GM21526 (cell line): Measurements from ENCODE around the gene GAREM1.
A peak's percentile ranks its signal among the peaks of the same experiment; 100 is the strongest.
"Not testable (repeated sequence)": the region's sequence is repeated elsewhere in the genome, so short reads cannot be mapped to it uniquely, and the experiment has no call there.

ENCODE experiments used
- ATAC-seq: cut with Tn5 transposase; IDR thresholded peaks from one replicate; pipeline ENCODE4 v1.9.1; 2021; ENCODE audit warnings: moderate library complexity; ENCODE audit not compliant: unreplicated experiment, low FRiP score

GAREM1 gene

DNA sequence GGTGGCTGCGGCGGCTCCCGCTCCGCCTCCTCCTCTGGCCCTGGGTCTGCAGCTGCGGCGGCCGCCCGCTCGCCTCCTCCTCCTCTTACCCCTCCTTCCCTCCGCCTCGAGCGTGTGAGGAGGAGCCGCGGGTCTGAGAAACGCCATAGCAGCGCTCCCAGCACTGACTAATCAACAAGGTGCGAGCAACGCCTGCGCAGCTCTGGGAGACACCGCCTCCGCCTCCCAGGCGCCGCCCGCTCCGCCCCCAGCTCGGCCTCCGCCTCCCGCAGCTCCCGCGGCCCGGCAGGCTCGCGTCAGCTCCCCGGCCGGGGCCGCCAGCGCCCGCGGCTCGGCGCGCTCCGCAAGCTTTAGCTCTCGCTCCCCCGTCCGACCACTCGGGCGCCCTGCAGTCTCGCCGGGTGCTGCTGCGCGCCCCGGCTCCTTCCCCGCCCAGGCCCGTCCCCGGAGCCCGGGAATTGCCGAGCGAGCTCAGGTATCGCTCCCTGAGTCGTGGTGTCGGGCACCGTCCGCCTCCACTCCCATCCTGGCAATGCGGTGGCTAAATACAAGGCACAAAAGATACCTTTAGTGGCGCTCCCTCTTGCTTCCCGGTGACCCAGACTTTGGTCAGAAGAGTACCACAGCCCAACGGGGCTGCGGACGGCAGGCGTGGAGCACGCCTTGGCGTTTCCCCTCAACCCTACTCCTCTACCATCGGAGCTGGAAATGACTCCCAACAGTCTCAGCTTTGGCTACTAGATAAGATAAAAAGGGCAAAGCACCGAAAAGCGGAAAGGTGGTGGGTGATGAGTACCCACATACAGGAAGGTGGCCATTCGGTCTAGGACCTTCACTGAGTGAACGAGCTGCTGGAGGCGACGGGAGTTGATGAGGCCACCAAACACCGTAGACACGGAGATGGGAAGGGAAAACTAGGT, at the start of gene GAREM1:
GAREM1 (minus strand) TSS at position 169 of the 920 bp plus-strand sequence. CDS start 454 bp downstream, outside the sequence.
- peak; percentile 98 for ATAC-seq

DNA sequence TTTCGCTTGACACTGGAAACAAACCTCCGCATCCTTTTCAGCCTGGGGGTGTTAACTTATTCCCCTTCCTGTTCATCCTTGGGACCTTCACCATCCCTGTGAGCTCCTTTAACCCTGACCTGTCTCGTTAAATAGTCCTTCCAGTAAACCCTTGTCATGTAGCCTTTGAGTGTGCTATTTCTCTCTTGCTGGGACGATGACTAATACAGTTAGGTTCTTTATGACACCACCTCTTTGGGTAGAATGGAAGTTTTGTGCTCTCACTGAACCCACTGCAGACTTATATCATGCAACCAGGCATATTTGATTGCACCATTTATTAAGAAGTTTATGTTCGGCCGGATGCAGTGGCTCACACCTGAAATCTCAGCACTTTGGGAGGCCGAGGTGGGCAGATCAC, 40.5 kb upstream of the GAREM1 start:
- ATAC-seq: no peak

DNA sequence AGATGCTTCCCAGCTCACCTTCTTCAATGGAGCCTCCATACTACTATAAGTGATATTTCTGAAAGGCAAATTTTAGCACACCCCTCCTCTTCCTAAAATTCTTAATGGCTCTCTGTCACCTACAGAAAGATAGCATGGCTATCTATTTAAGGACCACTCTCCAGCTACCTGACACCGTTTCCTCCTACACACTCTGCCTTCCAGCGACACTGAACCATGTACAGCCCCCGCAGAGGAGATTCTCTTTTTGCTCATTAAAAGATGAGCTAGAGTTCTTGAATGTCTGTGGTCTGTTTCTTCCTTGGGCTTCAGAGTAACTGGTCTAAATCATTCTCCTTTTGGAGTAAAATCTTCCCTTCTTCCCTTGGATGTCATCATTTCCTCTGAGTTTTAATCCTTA, 38.4 kb upstream of the GAREM1 start:
- no peak for ATAC-seq

DNA sequence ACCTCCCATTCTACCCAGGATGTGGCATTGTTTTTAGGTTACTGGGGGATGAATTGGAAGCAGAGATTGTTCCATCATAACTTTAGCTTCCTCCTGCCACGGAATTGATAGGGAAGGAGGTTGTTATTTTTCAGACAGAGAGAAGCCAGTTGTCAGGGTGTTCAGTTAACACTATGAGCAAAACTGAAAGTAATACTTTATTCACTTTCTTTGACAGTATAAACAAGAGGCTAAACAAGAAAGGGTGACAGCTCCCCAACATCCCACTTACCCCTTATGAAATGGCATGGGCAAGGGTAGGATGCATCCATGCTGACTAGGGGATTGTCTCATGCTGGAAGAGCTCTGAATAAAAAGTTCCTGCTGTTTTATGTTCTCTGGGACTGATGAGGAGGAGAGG, 36.4 kb upstream of the GAREM1 start:
- ATAC-seq: peak; percentile 60

DNA sequence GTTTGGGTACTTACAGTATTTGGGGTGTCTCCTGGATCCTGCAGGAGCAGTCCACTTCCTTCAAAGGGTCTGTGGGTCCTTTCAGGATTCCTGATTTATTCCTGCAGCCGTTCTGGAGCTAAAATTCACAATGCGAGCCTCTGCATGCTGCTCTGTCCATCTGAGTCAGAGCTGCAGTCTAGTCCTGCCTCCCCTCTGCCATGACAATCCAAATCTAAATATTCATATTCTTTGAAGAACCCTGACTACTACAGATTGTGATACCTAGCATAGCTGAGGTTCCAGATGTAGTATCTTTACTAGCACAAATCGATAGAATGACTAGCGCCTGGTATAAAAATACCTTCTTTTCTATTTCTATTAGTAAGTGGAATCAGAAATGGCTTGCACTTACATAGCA, 31.3 kb upstream of the GAREM1 start:
- no peak for ATAC-seq

DNA sequence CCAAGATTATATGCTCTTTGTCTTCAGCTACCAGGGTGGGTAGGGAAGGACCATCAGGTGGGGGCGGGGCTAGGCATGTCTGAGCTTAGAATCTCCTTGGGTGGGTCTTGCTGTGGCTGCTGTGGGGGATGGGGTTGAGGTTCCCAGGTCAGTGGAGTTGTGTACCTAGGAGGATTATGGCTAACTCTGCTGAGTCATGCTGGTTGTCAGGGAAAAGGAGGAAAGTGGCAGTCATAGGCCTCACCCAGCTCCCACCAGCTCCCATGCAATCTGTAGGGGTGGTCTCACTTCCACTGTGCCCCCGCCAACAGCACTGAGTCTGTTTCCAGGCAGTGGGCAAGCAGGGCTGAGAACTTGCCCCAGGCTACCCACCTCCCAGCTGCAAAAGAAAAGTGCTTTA, 30.6 kb upstream of the GAREM1 start:
- not testable (repeated sequence) for ATAC-seq

DNA sequence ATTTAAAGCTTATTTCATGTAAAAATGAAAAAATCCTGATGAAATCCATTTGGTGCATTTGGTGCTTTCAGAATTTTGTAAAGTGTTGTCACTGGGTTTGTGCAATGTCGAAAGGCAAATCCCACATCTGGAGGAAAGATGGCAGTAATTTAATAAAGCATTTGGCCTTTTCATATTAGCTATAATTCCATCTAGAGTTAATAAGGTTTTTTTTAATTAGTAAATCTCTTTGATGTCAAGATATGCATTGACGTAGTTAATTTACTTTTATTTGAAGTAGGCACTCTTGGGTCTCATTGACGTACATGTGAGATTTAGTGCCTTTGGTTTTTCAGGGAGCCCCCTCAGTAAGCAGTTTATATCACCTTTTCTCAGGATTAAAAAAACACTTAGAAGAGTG, 12.3 kb upstream of the GAREM1 start:
- no peak for ATAC-seq

DNA sequence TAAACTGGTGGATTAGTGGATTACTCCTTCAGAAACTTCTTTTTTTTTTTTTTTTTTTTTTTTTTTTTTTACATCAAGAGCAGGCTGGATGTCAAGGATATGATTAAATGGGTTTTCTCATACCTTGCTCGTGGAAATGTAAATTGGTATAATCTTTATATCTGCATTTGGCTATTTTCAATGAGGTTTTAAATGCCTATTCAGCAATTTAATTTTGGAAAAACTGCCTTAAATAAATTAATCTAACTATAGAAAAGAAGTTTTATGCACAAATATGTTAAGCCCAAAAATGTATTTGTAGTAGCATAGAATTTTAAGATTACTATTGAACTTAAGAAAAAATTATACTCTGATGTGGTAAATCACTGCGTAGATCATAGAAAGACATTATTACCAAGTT, 11.4 kb upstream of the GAREM1 start:
- ATAC-seq: no peak

DNA sequence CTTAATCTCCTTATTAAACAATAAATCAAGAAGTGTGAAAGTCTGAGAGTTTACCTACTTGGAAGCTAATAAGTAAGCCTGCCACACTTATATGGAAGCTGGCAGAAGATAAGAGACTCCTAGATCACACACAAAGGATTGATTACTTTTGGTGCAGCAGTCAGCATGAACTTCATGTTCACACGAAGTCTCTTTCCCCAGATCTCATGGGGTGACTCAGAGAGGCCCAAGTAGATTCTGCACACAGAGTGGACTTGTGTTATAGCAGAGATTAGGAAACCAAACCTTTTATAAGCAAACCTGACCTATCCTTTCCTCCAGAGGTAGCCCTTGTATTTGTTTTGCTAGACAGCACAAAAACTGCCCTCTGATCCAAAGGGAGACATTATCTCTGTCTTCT, 9.9 kb upstream of the GAREM1 start:
- ATAC-seq: no peak

DNA sequence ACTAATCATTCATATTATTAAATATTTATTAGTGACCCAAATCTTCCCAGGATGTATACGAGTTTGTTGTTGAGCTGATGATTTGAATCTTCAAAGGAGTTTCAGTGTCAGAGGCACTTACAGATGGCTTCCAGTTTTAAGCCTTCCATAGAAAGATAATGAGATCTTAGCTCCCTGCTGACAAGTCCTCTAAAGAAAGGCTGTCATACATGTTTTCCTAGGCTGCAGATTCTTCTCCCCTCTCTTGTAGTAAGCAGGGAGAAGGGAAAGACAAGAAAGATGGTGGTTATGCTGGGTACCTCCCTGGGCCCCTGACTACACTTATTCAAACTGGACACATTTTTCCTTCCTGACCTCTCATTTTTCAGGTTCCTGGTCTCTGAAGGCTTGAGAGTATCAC, 8.1 kb upstream of the GAREM1 start:
- ATAC-seq: no peak

DNA sequence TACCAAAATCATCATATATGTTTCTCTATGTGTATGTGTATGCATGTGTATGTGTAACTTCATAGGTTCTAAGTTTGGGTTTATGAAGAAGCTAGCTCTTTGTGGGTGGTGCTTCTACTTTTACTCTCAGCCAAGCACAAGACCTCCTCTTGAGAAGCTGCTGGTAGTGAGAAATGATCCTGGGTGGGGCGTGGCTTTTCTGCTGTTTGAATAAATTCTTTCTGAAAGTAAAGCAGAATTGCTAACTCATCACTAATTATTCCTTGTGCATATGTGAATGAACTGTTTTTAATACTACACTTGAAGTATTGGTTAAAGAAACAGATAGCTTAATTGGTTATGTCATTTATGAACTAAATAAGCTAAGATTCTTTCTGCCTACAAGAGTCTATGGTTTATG, 7.6 kb upstream of the GAREM1 start:
- ATAC-seq: no peak

DNA sequence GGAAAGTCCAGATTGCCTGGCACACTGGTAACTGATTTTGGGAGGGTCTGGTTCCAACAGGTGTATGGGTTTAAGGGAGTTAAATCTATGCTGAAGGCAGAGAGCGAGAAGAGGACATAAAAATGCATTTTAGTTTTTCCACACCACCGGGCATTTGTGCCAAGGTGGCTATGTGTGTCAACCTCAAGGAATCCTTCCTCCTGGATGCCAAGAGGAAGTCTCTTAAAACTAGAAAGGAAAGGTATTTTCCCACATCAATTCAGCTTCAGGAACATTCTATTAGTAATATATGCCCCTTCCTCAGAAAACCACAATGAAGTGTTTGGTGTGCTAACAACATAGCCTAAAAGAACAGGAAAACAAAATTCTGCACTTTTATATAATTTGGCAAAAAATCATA, 5.4 kb upstream of the GAREM1 start:
- no peak for ATAC-seq

DNA sequence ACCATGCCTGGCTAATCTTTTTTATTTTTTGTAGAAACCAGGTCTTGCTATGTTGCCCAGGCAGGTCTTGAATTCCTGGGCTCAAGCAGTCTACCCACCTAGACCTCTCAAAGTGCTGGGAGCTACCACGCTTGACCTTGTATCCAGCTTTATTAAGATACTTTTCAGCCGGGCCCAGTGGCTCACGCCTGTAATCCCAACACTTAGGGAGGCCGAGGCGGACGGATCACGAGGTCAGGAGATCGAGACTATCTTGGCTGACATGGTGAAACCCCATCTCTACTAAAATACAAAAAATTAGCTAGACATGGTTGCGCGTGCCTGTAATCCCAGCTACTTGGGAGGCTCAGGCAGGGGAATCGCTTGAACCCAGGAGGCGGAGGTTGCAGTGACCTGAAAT, 4.4 kb upstream of the GAREM1 start:
- ATAC-seq: not testable (repeated sequence)

DNA sequence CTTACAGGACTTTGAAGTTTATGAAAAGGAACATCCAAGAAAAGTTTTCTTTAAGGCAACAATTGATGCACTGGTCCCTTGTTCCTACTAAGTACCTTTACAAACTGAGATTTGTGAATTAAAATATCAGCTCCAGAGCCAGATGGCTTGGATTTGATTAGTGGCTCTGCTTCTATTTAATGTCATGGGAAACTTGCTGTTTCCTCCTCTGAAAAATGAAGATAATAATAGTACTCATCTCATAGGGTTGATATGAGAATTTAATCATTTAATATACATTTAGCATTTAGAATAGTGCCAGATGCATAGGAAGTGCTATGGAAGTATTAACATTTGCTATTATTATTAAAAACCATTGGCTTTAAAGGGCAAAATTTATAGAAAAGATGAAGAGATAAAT, 2.6 kb upstream of the GAREM1 start:
- no peak for ATAC-seq

DNA sequence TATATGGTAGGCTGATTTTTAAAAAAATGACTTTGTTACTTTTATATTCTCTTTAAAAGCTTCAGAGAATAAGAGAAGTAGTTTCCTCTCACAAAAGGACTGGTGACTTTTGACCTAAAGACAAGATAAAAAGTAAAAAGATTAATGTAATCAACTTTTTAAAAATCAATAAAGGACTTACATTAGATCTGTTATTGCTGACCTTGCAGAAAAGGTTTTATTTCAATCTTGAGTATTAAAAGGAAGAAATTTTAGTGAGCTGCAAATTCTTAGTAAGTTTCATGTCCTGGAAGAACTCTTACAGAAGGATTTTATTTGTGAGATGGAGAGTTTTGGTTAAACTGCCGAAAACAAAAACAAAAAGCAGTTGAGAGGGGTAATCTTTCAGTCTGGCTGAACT, 2.2 kb upstream of the GAREM1 start:
- no peak for ATAC-seq

DNA sequence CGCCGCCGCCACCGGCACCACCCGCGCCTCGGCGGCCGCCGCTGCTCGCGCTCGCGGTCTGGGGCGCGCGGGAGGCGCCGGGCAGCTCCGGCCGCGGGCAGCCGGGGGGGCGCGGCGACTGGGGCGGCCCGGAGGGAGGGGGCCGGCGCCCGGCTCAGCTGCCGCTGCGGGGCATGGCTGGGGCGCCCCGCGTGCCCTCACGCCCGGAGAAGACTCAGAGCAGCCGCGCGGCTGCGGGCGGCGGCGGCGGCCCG, 295 bp downstream of the GAREM1 start:
- no peak for ATAC-seq

DNA sequence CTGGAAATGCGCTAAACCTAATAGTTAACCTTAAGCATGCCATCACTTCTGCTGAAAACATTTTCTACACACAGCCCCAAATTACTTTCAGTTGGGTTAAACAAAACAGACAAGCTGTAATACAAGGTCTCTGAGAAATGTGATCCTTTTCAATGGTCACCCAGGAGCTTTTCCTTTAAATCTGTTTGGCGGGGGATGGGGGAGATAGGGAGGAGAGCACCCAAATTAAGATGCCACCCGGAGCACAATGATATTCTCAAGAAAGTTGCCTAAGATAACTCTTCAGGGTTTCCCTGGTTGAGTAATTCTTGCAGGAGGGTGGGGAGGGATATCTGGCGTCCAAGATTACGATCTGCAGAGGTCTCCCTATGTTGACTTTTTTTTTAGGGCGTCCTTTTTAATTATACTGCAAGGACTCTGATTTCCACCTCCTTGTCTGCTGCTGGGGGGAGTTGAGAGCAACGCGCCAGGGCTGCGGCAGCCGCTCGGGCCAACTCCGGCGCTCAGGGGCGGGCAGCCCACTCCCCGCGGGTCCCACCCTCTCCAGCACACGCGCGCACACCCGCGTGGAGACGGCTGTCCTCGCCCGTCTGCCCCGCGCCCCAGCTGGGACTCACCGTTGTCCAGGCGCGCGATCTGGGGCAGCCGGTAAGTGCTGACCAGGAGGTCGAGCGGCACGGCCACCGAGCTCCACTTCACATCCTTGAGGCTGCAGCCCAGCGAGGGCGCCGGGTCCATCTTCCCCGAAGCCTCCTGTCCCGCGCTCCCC, 807 bp downstream of the GAREM1 start:
- ATAC-seq: no peak

DNA sequence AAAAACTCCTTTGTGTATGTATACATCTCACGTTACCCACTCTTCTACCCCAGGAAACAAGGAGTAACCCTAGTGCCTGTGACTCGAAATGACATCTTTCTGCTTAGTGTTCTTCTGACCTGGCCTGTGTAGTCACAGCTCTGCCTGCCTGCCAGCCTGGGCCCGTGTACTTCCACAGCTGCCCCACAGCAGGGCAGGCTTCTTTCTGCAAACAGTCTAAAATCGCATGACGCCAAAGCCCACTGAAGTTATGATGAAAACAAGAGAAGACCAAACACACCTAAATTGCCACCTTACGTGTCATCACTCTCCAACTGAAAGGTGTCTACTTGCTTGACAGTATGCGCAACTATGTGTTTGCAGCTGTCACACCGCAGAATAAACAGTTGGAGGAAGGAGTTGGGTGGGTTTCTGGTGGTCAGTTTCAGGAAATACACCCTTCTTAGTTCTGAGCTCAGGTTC, 1.5 kb downstream of the GAREM1 start:
- no peak for ATAC-seq

DNA sequence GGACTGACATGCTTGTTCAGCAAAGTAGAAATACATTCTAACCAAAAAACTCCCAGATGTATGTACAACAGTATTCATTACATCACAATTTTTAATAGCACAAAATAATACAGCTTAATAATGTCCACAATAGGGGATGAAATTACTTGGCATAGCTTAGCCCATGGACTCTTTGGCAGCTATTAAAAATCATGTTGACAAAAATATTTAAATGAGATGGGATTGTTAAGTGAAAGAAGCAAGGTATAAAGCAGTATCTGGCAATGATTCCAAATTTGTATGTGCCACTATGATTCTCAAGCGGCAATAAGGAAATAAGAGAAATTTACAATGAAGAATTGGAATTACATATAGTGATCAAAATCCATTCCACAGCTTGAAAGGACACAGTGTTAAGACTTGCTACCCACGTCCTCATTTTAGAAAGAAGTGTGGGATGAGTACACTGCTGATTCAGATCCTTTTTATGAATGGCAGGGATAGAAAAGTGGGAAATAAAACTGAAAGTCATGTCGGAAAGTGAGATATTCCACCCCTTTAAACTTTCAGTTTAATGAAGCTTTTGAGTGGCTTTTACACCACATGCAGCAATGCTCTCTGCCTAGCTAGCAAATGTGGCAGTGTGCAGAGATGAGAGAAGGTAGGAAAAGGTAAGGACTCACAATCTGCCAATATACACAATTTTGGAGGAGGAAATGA, 2.4 kb downstream of the GAREM1 start:
- no peak for ATAC-seq

DNA sequence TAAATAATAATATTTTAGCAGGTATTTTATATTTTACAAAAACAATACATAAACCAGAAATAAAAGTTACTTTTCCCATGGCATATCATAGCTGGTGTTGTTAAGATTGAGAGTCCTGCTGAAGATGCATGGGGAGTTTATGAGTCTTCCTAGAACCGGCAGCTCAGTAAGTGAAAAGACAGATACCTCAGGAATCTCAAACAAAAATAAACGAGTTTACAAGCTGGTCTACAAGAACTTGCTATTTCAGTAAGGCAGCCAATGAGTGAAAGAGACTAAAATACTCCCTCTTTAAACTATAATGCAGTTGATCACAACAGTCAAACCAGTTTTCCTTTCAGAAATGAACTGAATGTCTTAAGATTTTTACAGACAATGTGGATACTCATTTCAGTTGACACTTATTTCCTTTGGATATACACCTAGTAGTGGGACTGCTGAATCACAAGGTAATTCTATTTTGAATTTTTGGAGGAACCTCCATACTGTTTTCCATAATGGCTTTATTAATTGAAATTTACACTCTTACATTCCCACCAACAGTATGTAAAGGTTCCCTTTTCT, 8.9 kb downstream of the GAREM1 start:
- no peak for ATAC-seq

DNA sequence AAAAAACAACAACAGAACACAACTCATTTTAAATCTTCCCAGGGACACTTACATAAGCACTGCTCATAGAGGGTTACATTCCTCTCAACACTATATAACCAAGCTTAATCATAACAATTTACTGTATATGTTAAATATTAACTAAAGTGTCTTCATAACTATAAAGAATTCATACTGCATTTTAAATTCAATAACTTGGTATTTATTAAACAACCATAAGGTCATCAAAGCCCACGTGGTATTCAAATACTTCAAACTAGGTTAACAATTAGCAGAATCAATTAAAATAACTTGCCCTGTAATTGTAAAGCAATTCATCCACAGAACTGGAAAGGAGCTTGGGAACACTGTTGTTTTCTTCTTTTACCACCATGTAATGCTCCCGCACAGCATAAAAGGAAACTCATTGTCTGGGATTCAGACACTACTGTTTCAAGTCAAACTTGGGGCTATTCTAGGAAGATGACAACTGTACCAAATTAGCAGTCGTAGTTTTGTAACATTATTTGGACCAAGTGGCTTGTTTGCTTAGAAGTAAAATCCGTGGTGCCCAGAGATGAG, 10.4 kb downstream of the GAREM1 start:
- no peak for ATAC-seq
